OCI-LY1 (cell line): Measurements from ENCODE around the gene KLHDC4.

Source experiments
- H2AFZ ChIP-seq: fragments of 200-600 bp; sonication (generic), shearing (Covaris generic); 2 replicates; pipeline ENCODE4 v1.6.0; 2014; ENCODE audit warnings: antibody characterized with exemption, mild to moderate bottlenecking, low read length
- H3F3A ChIP-seq: fragments of 200-600 bp; sonication (generic), shearing (Covaris generic); 2 replicates; pipeline ENCODE4 v1.6.0; 2014; ENCODE audit warnings: mild to moderate bottlenecking, antibody characterized with exemption, low read length, moderate library complexity; ENCODE audit not compliant: insufficient read depth
- H3K27ac ChIP-seq: fragments of 200-600 bp; sonication (generic); 2 replicates; pipeline ENCODE4 v1.5.1; 2014; ENCODE audit warnings: low read length, mixed run types, mild to moderate bottlenecking, low read depth; ENCODE audit not compliant: poor library complexity, severe bottlenecking
- H3K27me3 ChIP-seq: fragments of 200-600 bp; sonication (generic); 2 replicates; pipeline ENCODE4 v1.6.0; 2014; ENCODE audit warnings: antibody characterized with exemption, mild to moderate bottlenecking, low read length, moderate library complexity; ENCODE audit not compliant: insufficient read depth
- H3K36me3 ChIP-seq: fragments of 200-600 bp; sonication (generic); 2 replicates; pipeline ENCODE4 v1.6.1; 2014; ENCODE audit warnings: mild to moderate bottlenecking, antibody characterized with exemption, low read length, moderate library complexity, mixed read lengths; ENCODE audit not compliant: insufficient read depth
- H3K4me1 ChIP-seq: fragments of 200-600 bp; sonication (generic); 2 replicates; pipeline ENCODE4 v1.5.1; 2014; ENCODE audit warnings: mild to moderate bottlenecking, low read length, moderate library complexity; ENCODE audit not compliant: insufficient read depth, severe bottlenecking
- H3K4me2 ChIP-seq: fragments of 200-600 bp; sonication (generic), shearing (Covaris generic); 2 replicates; pipeline ENCODE4 v1.6.1; 2014; ENCODE audit warnings: low read length
- H3K4me3 ChIP-seq: fragments of 200-600 bp; sonication (generic); 2 replicates; pipeline ENCODE4 v1.5.1; 2014; ENCODE audit warnings: low read length, low read depth, mild to moderate bottlenecking, mixed read lengths; ENCODE audit not compliant: poor library complexity, severe bottlenecking
- H3K79me2 ChIP-seq: fragments of 200-600 bp; shearing (Covaris generic); 2 replicates; pipeline ENCODE4 v1.6.1; 2016; ENCODE audit warnings: mixed run types, low read length, mixed read lengths; ENCODE audit not compliant: insufficient read depth
- H3K9ac ChIP-seq: fragments of 200-600 bp; sonication (generic), shearing (Covaris generic); 2 replicates; pipeline ENCODE4 v1.6.1; 2014; ENCODE audit warnings: mild to moderate bottlenecking, low read length, mixed read lengths
- H3K9me2 ChIP-seq: fragments of 200-600 bp; sonication (generic), shearing (Covaris generic); 2 replicates; pipeline ENCODE4 v1.6.1; 2014; ENCODE audit warnings: low read depth, mild to moderate bottlenecking, low read length, mixed read lengths
- H3K9me3 ChIP-seq: fragments of 200-600 bp; shearing (Covaris generic); 2 replicates; pipeline ENCODE4 v1.6.1; 2014; ENCODE audit warnings: low read length, mixed read lengths
- H4K20me1 ChIP-seq: fragments of 200-600 bp; sonication (generic), shearing (Covaris generic); 2 replicates; pipeline ENCODE4 v1.6.0; 2016; ENCODE audit warnings: mild to moderate bottlenecking, low read length; ENCODE audit not compliant: insufficient read depth
- CTCF ChIP-seq: fragments of 200-600 bp; sonication (generic), shearing (Covaris generic); IDR thresholded peaks from 2 replicates; pipeline ENCODE4 v1.5.1; 2017; ENCODE audit warnings: mild to moderate bottlenecking, antibody characterized with exemption, low read length, moderate library complexity, mixed read lengths
- EZH2 ChIP-seq: fragments of 200-600 bp; sonication (generic), shearing (Covaris generic); IDR thresholded peaks from 2 replicates; pipeline ENCODE4 v1.8.0; 2017; ENCODE audit warnings: borderline replicate concordance, mixed run types, mild to moderate bottlenecking, antibody characterized with exemption, low read length, moderate library complexity, mixed read lengths

KLHDC4 gene

GRCh38 chr16:87667443-87667842 lies 98.3 kb downstream of the KLHDC4 start:
- no peak overlapping the region for H2AFZ ChIP-seq
- H3K36me3 ChIP-seq: no peaks in the 10 kb centered on the region
- no peaks in the 10 kb centered on the region for H3K9me2 ChIP-seq
- no peaks in the 10 kb centered on the region for H3K9me3 ChIP-seq
- H3K4me2 ChIP-seq: no peak overlapping the region
- no peaks in the 10 kb centered on the region for H3K4me1 ChIP-seq
- no peak overlapping the region for H3K9ac ChIP-seq
- no peaks in the 10 kb centered on the region for H4K20me1 ChIP-seq
- H3K27ac ChIP-seq: no peak overlapping the region
- TF ChIP-seq CTCF: no peak
- TF ChIP-seq EZH2: no peak
- no peak overlapping the region for H3K4me3 ChIP-seq
- no peaks in the 10 kb centered on the region for H3K79me2 ChIP-seq
- peaks cover 19% of the 10 kb centered on the region for H3K27me3 ChIP-seq
- H3F3A ChIP-seq: no peaks in the 10 kb centered on the region

GRCh38 chr16:87666919-87667318 lies 98.9 kb downstream of the KLHDC4 start:
- Histone ChIP-seq H3K27me3 (peaks cover 14% of the 10 kb centered on the region), H4K20me1 (no peaks in the 10 kb centered on the region), H3K27ac (no peak overlapping the region), H3K9ac (no peak overlapping the region), H3K4me1 (no peaks in the 10 kb centered on the region), H3K9me3 (no peaks in the 10 kb centered on the region), H3K4me3 (no peak overlapping the region), H3K4me2 (no peak overlapping the region), H3F3A (no peaks in the 10 kb centered on the region), H3K36me3 (no peaks in the 10 kb centered on the region), H3K9me2 (no peaks in the 10 kb centered on the region), H2AFZ (no peak overlapping the region), H3K79me2 (no peaks in the 10 kb centered on the region)
- no peak for TF ChIP-seq EZH2
- no peak for TF ChIP-seq CTCF

GRCh38 chr16:87665193-87665592 lies 100.6 kb downstream of the KLHDC4 start:
- no peaks in the 10 kb centered on the region for H4K20me1 ChIP-seq
- no peaks in the 10 kb centered on the region for H3K9me2 ChIP-seq
- H3K27ac ChIP-seq: no peak overlapping the region
- no peak for TF ChIP-seq CTCF
- no peak for TF ChIP-seq EZH2
- no peaks in the 10 kb centered on the region for H3K4me1 ChIP-seq
- no peak overlapping the region for H3K9ac ChIP-seq
- no peak overlapping the region for H3K4me2 ChIP-seq
- no peaks in the 10 kb centered on the region for H3F3A ChIP-seq
- H3K4me3 ChIP-seq: no peak overlapping the region
- no peaks in the 10 kb centered on the region for H3K9me3 ChIP-seq
- peaks cover 8% of the 10 kb centered on the region for H3K27me3 ChIP-seq
- H3K79me2 ChIP-seq: no peaks in the 10 kb centered on the region
- no peak overlapping the region for H2AFZ ChIP-seq
- H3K36me3 ChIP-seq: no peaks in the 10 kb centered on the region
